ENCODE results near the gene AVL9.

- TF ChIP-seq EZH2 (IDR thresholded peaks at IDR 0.05; ENCODE audit: low read length, missing control alignments) (no peak), CTCF (conservative IDR thresholded peaks at IDR 0.05 in 1 of 2, IDR thresholded peaks at IDR 0.05 in 1 of 2; ENCODE audit: low read depth in 1 of 2, low read length in 2 of 2) (no peak)
Measured at GRCh38 chr7:32592701-32593100, 97.4 kb downstream of the AVL9 start.

All from fibroblast of lung (primary cell).